ENCODE measurements around the gene SLC26A9.

SLC26A9 gene

DNA sequence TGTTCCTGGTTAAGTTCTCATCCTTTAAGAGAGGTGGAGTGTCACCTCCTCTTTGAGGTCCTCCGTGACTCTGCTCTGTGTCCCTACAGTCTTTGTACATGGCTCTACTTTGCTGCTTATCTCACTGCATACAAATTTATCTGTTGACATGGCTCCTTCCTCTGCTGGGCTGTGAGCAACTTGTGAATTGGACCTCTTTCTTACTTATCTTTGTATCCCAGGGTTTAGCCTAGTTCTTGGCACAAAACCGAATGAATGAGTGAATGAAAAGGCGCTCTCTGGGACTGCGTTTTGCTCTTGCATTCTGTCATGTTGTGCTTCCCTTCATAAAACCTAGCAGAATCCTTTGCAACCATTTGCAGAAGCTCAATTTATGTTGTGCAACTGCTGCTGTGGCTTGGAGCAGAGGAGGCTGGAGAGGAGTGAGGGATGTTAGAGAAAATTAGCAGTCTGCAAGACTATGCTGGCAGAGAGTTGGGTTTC, 12.4 kb downstream of the SLC26A9 start:
- TF ChIP-seq, protein P1, sequence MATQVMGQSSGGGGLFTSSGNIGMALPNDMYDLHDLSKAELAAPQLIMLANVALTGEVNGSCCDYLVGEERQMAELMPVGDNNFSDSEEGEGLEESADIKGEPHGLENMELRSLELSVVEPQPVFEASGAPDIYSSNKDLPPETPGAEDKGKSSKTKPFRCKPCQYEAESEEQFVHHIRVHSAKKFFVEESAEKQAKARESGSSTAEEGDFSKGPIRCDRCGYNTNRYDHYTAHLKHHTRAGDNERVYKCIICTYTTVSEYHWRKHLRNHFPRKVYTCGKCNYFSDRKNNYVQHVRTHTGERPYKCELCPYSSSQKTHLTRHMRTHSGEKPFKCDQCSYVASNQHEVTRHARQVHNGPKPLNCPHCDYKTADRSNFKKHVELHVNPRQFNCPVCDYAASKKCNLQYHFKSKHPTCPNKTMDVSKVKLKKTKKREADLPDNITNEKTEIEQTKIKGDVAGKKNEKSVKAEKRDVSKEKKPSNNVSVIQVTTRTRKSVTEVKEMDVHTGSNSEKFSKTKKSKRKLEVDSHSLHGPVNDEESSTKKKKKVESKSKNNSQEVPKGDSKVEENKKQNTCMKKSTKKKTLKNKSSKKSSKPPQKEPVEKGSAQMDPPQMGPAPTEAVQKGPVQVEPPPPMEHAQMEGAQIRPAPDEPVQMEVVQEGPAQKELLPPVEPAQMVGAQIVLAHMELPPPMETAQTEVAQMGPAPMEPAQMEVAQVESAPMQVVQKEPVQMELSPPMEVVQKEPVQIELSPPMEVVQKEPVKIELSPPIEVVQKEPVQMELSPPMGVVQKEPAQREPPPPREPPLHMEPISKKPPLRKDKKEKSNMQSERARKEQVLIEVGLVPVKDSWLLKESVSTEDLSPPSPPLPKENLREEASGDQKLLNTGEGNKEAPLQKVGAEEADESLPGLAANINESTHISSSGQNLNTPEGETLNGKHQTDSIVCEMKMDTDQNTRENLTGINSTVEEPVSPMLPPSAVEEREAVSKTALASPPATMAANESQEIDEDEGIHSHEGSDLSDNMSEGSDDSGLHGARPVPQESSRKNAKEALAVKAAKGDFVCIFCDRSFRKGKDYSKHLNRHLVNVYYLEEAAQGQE (IDR thresholded peaks at IDR 0.05; ENCODE audit: insufficient read depth in 1 of 2, low read depth in 2 of 2, low read length in 2 of 2), result no peak
- TF ChIP-seq POLR2AphosphoS5 (IDR thresholded peaks at IDR 0.05; ENCODE audit: low read depth, low read length) (no peak), TAF1 (IDR thresholded peaks at IDR 0.05; ENCODE audit: borderline replicate concordance, insufficient read depth, low read length) (no peak), FOXP2 (optimal IDR thresholded peaks at IDR 0.05; ENCODE audit: borderline replicate concordance, extremely low read depth, extremely low read length, insufficient read depth) (no peak), SIN3A (IDR thresholded peaks at IDR 0.05; ENCODE audit: borderline replicate concordance, insufficient read depth, low read length) (no peak)

DNA sequence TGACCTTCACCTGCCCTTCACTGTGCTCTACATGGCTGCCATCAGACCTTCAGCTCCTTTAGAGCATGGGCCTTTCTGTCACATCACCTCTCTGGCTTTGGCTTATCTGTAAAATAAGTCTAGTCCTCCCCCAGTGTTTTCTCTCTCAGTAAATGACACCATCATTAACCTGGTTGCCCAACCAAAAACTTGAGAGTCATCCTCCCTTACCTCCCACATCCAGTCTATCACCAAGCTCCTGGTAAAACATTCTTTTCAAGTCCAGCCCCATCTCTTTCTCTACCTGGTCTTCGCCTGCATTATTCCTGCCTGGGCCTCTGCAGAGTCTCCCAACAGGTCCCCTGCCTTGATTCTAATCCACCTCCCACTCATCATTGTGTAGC, 13.1 kb downstream of the SLC26A9 start:
- TF ChIP-seq TAF1 (IDR thresholded peaks at IDR 0.05; ENCODE audit: borderline replicate concordance, insufficient read depth, low read length), result no peak
- no peak for TF ChIP-seq FOXP2 (optimal IDR thresholded peaks at IDR 0.05; ENCODE audit: borderline replicate concordance, extremely low read depth, extremely low read length, insufficient read depth)
- TF ChIP-seq SIN3A (IDR thresholded peaks at IDR 0.05; ENCODE audit: borderline replicate concordance, insufficient read depth, low read length), result no peak
- TF ChIP-seq, protein P1 (IDR thresholded peaks at IDR 0.05; ENCODE audit: insufficient read depth in 1 of 2, low read depth in 2 of 2, low read length in 2 of 2), result no peak
- no peak for TF ChIP-seq POLR2AphosphoS5 (IDR thresholded peaks at IDR 0.05; ENCODE audit: low read depth, low read length)

DNA sequence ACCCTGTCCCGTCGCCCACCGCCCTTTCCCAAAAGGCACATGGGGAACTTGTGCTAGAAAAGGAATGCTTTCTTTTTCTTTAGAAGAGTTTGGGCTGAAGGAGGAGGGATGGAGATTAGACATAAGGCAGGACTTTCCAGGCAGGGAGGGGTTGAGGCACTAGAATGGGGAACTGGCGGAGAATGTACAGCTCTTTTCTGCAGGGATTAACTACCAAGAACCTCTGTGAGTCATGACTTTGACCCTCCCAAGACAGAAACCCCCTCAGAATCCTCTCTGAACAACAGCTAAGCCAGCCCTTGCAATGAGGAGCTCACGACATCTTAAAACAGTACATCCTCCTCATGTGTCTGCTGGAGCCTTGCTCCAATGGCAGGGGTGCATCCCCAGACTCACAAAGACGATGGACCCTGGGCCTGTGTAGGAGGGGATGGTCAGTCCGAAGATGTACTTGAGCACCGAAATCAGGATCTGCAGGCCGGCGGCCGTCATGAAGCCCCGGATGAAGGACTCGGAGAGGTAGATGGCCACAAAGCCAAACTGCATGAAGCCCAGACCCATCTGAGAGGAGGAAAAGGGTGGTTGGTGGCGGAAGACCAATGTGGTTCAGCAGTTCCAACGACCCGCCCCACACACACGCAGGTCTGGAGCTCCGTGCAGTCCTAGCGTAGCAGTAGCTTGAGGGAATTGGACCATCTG, 13.6 kb downstream of the SLC26A9 start:
- no peak for TF ChIP-seq SIN3A (IDR thresholded peaks at IDR 0.05; ENCODE audit: borderline replicate concordance, insufficient read depth, low read length)
- TF ChIP-seq, protein P1 (IDR thresholded peaks at IDR 0.05; ENCODE audit: insufficient read depth in 1 of 2, low read depth in 2 of 2, low read length in 2 of 2), result no peak
- TF ChIP-seq TAF1 (IDR thresholded peaks at IDR 0.05; ENCODE audit: borderline replicate concordance, insufficient read depth, low read length), result no peak

DNA sequence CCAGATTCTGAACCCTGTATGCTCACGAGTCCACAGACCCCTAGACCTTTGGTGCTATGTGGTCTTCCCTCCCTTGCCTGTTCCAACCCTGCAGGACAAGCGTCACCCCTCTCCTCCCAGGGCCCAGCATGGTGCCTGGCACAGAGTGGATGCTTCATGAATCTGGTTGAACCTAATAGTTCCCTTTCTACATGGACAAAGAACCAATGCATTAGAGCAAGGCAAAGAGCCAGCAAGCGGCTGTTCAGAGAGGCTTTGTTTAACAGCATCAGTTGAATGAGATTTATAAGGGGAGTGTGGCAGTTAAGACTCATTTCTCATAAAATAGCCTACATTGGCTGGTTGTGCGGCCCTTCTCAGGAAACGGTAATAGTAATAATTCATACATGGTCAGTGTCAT, 14.9 kb downstream of the SLC26A9 start:
- no peak for TF ChIP-seq POLR2AphosphoS5 (IDR thresholded peaks at IDR 0.05; ENCODE audit: low read depth, low read length)
- TF ChIP-seq FOXP2 (optimal IDR thresholded peaks at IDR 0.05; ENCODE audit: borderline replicate concordance, extremely low read depth, extremely low read length, insufficient read depth), result no peak
- TF ChIP-seq SIN3A (IDR thresholded peaks at IDR 0.05; ENCODE audit: borderline replicate concordance, insufficient read depth, low read length), result no peak
- no peak for TF ChIP-seq TAF1 (IDR thresholded peaks at IDR 0.05; ENCODE audit: borderline replicate concordance, insufficient read depth, low read length)
- TF ChIP-seq, protein P1 (IDR thresholded peaks at IDR 0.05; ENCODE audit: insufficient read depth in 1 of 2, low read depth in 2 of 2, low read length in 2 of 2), result no peak

All from PFSK-1 (cell line).